ENCODE data around the gene MLH3.
"Not testable (repeated sequence)": the region's sequence is repeated elsewhere in the genome, so short reads cannot be mapped to it uniquely, and the experiment has no call there.

Gene MLH3

GRCh38 chr14:75009176-75009575, 42.1 kb downstream of the MLH3 start:
- no peak for DNase-seq (ENCODE audit: extremely low spot score)
- CTCF ChIA-PET, result interaction anchor here (1.1 kb wide), 1 partner anchor 9 kb away, joined by 3 read pairs; no protein-coding TSS in a partner anchor
- TF ChIP-seq CTCF (IDR thresholded peaks at IDR 0.05; ENCODE audit: control extremely low read depth, extremely low read depth, low read depth, missing control alignments), result no peak
- POLR2A ChIA-PET, result no interaction called here

- POLR2A ChIA-PET, result no interaction called here
- CTCF ChIA-PET, result interaction anchor here (0.8 kb wide), 2 partner anchors 44 to 292 kb away, joined by 3 read pairs; no protein-coding TSS in a partner anchor
- TF ChIP-seq CTCF (IDR thresholded peaks at IDR 0.05; ENCODE audit: control extremely low read depth, extremely low read depth, low read depth, missing control alignments), result no peak
- no peak for DNase-seq (ENCODE audit: extremely low spot score)
Measured at GRCh38 chr14:75005357-75005756, 45.9 kb downstream of the MLH3 start.

GRCh38 chr14:75003250-75004027, 47.8 kb downstream of the MLH3 start:
- no peak for DNase-seq (ENCODE audit: extremely low spot score)
- POLR2A ChIA-PET, result interaction anchor here (0.9 kb wide), 1 partner anchor 10 kb away, joined by 3 read pairs; no protein-coding TSS in a partner anchor
- TF ChIP-seq CTCF (IDR thresholded peaks at IDR 0.05; ENCODE audit: control extremely low read depth, extremely low read depth, low read depth, missing control alignments), result no peak
- CTCF ChIA-PET, result interaction anchor here (1.0 to 3.1 kb wide), 10 partner anchors 10 to 394 kb away, joined by 3 to 16 read pairs (median 5); no protein-coding TSS in a partner anchor

- peak; percentile 98 for DNase-seq (ENCODE audit: extremely low spot score)
- ChIA-PET POLR2A (interaction anchor here (0.9 kb wide), 1 partner anchor 11 kb away, joined by 3 read pairs; no protein-coding TSS in a partner anchor), CTCF (interaction anchor here (1.0 to 3.1 kb wide), 9 partner anchors 10 to 393 kb away, joined by 3 to 16 read pairs (median 5); no protein-coding TSS in a partner anchor)
- no peak for TF ChIP-seq CTCF (IDR thresholded peaks at IDR 0.05; ENCODE audit: control extremely low read depth, extremely low read depth, low read depth, missing control alignments)
Measured at GRCh38 chr14:75002392-75003249, 48.6 kb downstream of the MLH3 start, which contains the start of gene EIF2B2. Gene EIF2B2, plus strand, starts transcription at chr14:75002921. Its CDS starts 70 bp downstream, at chr14:75002991.

- DNase-seq (ENCODE audit: extremely low spot score), result no peak
- TF ChIP-seq CTCF (IDR thresholded peaks at IDR 0.05; ENCODE audit: control extremely low read depth, extremely low read depth, low read depth, missing control alignments), result no peak
- CTCF ChIA-PET, result interaction anchor here (1.3 to 3.1 kb wide), 3 partner anchors 9 to 56 kb away, joined by 3 to 16 read pairs (median 5); no protein-coding TSS in a partner anchor
- POLR2A ChIA-PET, result no interaction called here
Measured at GRCh38 chr14:75001899-75002298, 49.4 kb downstream of the MLH3 start.

- CTCF ChIA-PET, result interaction anchor here (1.3 kb wide), 1 partner anchor 8 kb away, joined by 3 read pairs; no protein-coding TSS in a partner anchor
- TF ChIP-seq CTCF (IDR thresholded peaks at IDR 0.05; ENCODE audit: control extremely low read depth, extremely low read depth, low read depth, missing control alignments), result no peak
- POLR2A ChIA-PET, result no interaction called here
- DNase-seq (ENCODE audit: extremely low spot score), result no peak
Measured at GRCh38 chr14:75001261-75001660, 50.0 kb downstream of the MLH3 start.

DNA sequence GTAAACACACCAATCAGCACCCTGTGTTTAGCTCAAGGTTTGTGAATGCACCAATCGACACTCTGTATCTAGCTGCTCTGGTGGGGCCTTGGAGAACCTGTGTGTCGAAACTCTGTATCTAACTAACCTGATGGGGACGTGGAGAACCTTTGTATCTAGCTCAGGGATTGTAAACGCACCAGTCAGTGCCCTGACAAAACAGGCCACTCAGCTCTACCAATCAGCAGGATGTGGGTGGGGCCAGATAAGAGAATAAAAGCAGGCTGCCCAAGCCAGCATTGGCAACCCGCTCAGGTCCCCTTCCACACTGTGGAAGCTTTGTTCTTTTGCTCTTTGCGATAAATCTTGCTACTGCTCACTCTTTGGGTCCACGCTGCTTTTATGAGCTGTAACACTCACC, 55.5 kb downstream of the MLH3 start:
- CTCF ChIA-PET; POLR2A ChIA-PET; DNase-seq (ENCODE audit: extremely low spot score): not testable (repeated sequence)

GRCh38 chr14:74994182-74994581, 57.1 kb downstream of the MLH3 start:
- CTCF ChIA-PET; DNase-seq (ENCODE audit: extremely low spot score); POLR2A ChIA-PET: not testable (repeated sequence)
